NCI-H146 treated with DMSO at 0.1 percent for 48 hours (cell line): ENCODE measurements around the gene NDNF.

Experiments used
- DNase-seq: peaks from one replicate; lab custom pipeline; 2025; ENCODE audit not compliant: unreplicated experiment; lab: John Stamatoyannopoulos, UW

NDNF gene

GRCh38 chr4:121018543-121018942 is 53.8 kb downstream of the NDNF start:
- no peak for DNase-seq

GRCh38 chr4:121016611-121017010 is 55.7 kb downstream of the NDNF start:
- no peak for DNase-seq

- no peak for DNase-seq
Measured at GRCh38 chr4:121015421-121015820, 56.9 kb downstream of the NDNF start.

GRCh38 chr4:121014544-121014943 is 57.8 kb downstream of the NDNF start:
- DNase-seq: no peak

GRCh38 chr4:121011780-121012340 is 60.5 kb downstream of the NDNF start:
- DNase-seq: no peak

- no peak for DNase-seq
Measured at GRCh38 chr4:121011138-121011537, 61.2 kb downstream of the NDNF start.

GRCh38 chr4:121009578-121010478 is 62.5 kb downstream of the NDNF start:
- no peak for DNase-seq

GRCh38 chr4:121007660-121008059 is 64.7 kb downstream of the NDNF start:
- DNase-seq: no peak

- DNase-seq: no peak
Measured at GRCh38 chr4:121003863-121004262, 68.5 kb downstream of the NDNF start.

- no peak for DNase-seq
Measured at GRCh38 chr4:120995266-120996010, 76.9 kb downstream of the NDNF start.

GRCh38 chr4:120994521-120994920 is 77.8 kb downstream of the NDNF start:
- no peak for DNase-seq

- no peak for DNase-seq
Measured at GRCh38 chr4:120991885-120992284, 80.5 kb downstream of the NDNF start.

GRCh38 chr4:120990246-120990645 is 82.1 kb downstream of the NDNF start:
- DNase-seq: no peak
